ENCODE results near the gene CRLF3.
"Not testable (repeated sequence)": the region's sequence is repeated elsewhere in the genome, so short reads cannot be mapped to it uniquely, and the experiment has no call there.

CRLF3 gene, protein sequence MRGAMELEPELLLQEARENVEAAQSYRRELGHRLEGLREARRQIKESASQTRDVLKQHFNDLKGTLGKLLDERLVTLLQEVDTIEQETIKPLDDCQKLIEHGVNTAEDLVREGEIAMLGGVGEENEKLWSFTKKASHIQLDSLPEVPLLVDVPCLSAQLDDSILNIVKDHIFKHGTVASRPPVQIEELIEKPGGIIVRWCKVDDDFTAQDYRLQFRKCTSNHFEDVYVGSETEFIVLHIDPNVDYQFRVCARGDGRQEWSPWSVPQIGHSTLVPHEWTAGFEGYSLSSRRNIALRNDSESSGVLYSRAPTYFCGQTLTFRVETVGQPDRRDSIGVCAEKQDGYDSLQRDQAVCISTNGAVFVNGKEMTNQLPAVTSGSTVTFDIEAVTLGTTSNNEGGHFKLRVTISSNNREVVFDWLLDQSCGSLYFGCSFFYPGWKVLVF

DNA sequence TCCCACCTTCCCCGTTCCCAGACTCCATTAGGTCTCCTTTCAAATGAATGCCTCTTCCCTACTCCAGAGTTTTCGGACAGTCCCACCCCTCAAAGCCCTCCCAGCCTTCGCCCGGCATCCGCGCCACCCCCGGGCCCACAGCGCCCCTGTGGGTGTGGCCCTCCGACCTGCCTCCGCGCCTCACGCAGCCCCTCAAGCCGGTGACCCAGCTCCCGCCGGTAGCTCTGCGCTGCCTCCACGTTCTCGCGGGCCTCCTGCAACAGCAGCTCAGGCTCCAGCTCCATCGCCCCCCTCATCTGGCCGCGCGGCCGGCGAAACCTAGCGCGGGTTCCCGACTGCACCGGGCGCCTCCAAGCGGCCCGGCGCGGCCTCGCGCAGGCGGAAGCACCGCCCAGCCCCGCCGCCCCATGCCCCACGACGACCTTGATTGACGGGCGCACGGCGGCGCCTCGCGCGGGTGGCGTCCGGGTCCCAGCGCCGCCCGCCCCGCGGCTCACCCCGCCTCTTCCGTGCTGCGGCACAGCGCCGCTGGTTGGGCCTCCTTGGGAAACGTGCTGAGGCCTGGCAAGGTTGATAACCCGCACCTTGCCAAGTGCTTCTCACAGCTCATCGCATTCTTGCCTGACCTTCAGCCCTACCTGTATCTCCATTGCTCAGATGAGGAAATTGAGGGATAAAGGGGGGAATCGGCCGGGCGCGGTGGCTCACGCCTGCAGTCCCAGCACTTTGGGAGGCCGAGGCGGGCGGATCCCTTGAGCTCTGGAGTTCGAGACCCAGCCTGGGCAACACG is at the start of gene CRLF3:
Gene CRLF3 (minus strand): TSS at position 337 of the 790 bp plus-strand sequence. CDS start 41 bp downstream, at position 296.
- peak; percentile 82 for DNase-seq (ENCODE audit: low read depth)

DNA sequence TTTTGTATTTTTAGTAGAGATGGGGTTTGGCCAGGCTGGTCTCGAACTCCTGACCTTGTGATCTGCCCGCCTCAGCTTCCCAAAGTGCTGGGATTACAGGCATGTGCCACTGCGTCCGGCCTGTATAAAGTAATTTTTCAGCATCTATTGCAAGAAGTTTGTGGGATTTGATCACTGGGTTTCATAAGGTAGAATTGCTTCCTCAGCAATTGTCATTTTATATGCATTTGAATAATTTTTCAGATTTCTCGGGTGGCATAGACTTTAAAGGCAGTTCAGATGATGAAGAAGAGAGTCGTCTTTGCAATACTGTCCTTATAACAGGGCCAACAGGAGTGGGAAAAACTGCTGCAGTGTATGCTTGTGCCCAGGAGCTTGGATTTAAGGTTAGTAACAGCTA is 44.5 kb upstream of the CRLF3 start:
- no peak for DNase-seq (ENCODE audit: low read depth)

DNA sequence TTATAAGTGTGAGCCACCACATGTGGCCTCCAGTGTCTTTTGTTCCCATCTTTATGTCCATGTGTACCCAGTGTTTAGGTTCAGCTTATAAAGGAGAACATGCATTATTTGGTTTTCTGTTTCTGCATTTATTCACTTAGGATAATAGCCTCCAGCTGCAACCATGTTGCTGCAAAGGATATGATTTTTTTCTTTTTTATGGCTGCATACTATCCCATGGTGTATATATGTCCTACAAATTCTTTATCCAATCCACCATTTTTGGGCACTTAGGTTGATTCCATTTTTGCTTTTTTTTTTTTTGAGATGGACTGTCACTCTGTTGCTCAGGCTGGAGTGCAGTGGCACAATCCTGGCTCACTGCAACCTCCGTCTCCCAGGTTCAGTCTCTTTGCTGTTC is 40.1 kb upstream of the CRLF3 start:
- DNase-seq (ENCODE audit: low read depth), result no peak

DNA sequence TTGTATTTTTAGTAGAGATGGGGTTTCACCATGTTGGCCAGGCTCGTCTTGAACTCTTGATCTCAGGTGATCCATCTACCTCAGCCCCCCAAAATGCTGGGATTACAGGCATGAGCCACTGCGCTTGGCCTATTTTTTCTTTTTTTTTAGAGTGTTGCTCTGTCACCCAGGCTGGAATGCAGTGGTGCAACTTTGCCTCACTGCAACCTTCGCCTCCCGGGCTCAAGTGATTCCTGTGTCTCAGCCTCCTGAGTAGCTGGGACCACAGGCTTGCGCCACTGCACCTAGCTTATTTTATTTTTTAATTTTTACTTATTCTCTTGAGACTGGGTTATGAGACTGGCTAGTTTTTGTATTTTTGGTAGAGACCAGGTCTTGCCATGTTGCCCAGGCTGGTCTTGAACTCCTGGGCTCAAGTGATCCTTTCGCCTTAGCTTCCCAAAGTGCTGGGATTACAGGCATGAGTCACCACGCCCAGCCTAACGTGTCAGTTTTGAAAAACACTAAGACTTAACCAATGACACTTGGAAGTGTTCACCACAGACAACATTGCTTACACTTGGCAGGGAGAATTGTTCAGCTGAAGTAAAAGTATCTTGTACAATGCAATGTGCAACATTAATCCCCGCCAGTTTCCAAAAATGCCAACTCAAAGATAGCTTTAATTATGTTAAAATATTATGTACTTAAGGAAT is 34.2 kb upstream of the CRLF3 start:
- no peak for DNase-seq (ENCODE audit: low read depth)

DNA sequence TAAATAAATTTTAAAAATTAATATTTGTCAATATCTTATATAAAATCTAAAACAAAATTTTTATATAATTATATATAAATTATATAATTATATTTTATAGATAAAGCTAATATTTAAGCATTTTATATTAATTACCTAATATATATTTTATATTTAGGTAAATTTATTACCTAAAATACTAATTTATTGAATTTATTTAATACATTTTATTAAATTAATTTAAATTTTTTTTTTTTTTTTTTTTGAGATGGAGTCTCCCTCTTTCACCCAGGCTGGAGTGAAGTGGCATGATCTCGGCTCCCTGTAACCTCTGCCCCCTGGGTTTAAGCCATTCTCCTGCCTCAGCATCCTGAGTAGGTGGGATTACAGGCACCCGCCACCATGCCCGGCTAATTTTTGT is 29.7 kb upstream of the CRLF3 start:
- no peak for DNase-seq (ENCODE audit: low read depth)

DNA sequence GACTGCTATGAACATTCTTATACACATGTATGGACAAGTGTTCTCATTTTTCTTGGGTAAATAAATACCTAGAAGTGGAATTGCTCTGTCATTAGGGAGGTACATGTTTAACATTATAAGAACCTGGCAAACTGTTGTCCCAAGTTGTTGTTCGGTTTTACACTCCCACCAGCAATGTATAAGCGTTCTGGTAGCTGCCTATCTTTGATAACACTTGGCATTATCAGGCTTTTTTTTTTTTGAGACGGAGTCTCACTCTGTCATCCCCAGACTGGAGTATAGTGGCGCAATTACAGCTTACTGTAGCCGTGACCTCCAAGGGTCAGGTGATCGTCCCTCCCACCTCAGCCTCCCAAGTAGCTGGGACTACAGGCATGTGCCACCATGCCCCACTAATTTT is 23.5 kb upstream of the CRLF3 start:
- DNase-seq (ENCODE audit: low read depth), result no peak

DNA sequence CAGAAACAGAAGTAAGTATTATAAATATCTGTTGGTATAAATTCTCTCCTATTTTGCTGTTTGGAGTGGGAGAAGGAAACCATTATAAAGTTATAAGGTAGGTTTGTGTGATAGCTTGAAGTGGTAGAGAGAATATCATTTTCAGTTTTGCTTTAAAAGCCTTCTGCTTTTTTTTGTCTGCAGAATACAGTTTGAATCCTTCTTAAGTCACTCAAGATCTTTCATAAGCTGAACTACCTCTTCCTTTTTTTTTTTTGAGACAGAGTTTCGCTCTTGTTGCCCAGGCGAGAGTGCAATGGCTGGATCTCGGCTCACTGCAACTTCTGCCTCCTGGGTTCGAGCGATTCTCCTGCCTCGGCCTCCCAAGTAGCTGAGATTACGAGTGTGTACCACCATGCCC is 16.3 kb upstream of the CRLF3 start:
- no peak for DNase-seq (ENCODE audit: low read depth)

DNA sequence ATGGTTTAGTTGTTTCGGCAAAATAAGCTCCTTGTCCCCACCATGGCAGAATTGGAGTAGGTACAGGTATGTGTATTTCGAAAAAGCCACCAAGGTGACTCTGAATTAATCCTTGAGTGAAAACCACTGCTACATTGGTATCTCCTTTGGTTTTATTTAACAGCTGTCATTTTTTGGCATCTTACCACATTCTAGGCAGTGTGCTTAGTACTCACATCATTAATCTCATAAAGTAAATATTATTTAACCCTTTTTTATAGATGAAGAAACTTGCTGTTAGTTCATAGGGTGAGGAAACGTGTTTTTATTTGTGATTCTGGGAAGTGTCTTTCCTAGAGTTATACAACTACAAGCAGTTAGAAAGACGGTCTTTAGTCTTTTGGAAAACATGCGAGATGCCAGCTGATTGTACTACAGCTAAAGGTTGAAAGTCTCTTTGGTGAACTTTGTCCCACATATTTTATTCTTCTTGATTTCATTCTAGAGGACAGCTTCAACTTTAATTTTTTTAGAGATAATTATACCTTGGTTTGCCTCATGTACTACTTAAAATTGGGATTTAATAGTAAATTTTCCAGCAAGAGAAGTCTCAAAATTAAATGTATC is 13.8 kb upstream of the CRLF3 start:
- no peak for DNase-seq (ENCODE audit: low read depth)

DNA sequence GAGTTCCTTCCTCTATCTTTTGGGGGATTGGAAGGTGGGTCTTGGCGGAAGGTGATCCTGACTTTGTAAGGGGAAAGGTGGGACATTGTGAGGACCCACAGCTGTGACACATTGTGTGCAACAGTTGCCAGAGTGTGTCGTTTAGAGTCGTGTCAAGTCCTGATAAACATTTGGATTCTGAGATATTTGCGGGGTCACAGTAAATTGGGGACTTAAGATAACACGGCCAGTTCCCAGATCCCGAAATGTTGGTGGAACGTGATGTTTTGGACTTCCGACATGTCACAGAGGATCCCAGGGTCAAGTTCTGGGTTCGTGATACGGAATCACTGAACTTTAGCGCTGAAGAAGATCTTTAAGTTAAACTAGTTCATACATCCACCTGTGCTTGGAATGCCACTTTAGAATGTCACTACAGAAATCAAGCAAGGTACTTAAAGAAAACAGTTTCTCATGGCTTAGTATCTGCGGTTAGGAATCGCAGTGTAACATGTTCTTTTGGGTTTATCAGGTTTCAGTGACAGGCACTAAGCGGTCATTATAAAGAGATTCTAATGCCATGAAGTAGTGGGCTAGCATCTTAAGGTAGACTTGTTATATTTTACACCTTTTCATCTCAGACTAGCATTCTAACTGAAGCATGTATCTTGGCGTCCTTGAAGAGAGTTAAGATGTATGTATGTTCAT is 8.1 kb upstream of the CRLF3 start:
- DNase-seq (ENCODE audit: low read depth), result no peak

DNA sequence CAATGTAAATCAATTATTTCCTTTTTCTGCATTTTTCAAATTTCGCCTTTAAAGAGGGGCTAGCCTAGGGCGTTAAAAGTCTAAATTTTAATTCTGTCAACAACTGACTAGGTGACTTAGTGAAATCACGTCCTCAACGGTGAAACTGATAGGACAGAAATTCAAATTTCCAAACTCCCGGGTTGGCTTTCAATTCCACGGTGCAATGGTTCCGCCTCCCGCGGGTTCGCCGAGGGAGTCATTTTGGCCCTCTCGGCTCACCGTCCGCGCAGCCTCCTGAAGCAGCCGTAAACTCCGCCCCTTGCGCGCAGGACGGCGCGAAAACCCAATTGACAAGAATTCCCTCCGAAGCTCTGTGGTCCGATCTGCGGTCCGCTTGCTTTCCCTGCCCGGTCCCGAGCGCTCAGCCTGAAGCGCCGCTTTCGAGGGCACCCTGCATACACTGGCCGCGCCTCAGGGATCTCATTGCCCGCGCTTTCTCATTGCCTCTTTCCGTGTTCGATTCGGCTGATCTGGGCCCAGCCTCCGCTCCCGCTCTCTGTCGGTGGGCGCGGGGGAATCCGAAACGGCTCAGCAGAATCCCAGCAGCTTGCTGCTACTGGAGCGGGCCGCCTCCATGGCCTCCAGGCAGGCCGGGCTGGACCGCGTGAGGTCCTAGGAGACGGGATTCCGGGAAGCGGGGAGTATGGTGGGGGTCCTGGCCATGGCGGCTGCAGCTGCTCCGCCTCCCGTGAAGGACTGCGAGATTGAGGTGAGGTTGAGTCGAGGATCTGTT is 7.4 kb upstream of the CRLF3 start, which contains the start of gene ATAD5:
Gene ATAD5 (plus strand): TSS at position 304 of the 775 bp plus-strand sequence. CDS start 382 bp downstream, at position 686.
- DNase-seq (ENCODE audit: low read depth), result peak; percentile 79

DNA sequence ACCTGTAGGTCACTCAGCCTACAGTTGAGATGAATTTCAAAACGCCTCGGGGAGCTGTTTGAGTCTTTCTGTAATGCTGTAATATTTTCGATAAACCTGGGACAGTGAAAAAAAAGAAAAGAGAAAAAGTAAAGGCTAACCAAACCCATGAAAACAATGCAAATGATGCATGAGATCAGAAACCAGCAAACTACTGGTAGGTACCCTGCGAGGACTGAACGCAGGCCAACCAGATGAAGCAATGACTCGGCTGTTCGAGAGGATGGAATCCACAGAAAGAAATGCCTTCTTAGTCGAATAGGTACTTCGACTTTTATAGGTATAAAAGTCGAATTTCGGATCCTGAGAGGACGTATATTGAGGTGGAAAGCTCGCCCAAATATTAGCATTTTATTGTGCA is 6.8 kb upstream of the CRLF3 start:
- no peak for DNase-seq (ENCODE audit: low read depth)

DNA sequence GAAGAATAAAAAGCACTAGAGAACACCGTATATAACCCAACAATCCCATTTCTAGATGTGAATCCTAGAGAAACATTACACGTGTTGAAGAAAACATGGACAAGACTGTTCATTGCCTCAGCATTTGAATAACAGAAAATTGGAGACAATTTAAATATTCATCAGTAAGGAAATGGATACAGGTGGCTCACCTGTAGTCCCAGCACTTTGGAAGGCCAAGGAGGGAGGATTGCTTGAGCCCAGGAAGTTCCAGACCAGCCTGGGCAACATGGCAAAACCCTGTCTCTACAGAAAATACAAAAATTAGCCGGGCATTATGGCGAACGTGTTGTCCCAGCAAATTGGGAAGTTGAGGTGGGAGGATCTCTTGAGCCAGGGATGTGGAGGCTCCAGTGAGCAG is 4.5 kb upstream of the CRLF3 start:
- no peak for DNase-seq (ENCODE audit: low read depth)

DNA sequence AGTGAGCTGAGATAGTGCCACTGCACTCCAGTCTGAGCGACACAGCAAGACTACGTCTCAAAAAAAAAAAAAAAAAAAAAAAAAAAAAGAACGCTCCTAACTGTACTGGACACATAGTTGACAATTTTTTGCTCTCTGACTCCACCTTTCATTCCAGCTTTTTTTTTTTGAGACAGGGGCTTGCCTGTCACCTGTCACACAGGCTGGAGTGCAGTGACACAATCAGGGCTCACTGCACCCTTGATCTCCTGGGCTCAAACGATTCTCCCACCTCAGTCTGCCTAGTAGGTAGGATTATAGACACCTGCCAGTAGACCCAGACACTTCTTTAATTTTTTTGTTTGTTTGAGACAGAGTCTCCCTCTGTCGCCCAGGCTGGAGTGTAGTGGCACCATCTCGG is 2.6 kb upstream of the CRLF3 start:
- no peak for DNase-seq (ENCODE audit: low read depth)

DNA sequence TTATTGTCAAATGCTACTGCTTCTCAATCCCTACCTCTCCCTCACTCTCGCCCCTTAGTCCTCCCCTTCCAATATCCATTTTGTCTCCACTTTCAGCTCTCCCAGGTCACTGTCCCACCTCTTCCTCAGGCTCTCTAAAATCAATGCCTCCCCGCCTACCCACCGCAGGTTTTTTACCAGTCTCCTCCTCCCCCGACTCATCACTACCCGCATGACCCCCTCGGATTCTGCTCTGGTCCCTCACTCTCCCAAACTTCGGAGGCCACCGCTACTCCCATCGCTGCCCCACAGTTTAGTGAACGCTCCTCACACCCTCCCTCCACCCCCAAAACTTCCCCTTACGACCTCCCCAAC is 513 bp downstream of the CRLF3 start:
- DNase-seq (ENCODE audit: low read depth), result no peak

DNA sequence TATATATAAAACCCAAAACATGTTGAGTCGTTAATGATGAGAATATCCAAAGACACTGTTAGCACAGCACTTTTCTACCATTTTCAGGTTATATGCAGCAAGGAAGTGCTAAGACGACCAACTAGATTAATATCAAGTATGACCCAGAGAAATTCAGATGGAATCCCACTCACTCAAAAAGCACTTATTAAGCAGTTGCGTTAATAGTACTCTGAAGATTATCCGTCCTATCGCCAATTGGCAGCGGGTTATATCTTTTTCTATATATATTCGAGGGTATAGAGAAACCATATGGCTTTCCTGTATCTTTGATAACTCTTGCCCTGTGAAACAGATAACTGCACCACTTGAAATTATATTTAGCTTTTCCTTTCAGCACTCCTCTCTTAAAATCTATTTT is 1.1 kb downstream of the CRLF3 start:
- no peak for DNase-seq (ENCODE audit: low read depth)

DNA sequence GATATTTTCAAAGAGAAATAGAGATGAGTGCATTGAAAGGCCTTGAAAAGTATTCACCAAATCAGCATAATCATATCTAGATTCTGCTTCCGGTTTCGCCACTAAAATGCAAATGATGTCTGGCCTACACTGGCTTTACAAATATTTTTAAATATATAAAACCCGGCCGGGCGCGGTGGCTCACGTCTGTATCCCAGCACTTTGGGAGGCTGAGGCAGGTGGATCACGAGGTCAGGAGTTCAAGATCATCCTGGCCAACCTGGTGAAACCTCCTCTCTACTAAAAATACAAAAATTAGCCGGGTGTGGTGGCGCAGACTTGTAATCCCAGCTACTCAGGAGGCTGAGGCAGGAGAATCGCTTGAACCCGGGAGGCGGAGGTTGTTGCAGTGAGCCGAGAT is 1.6 kb downstream of the CRLF3 start:
- not testable (repeated sequence) for DNase-seq (ENCODE audit: low read depth)

DNA sequence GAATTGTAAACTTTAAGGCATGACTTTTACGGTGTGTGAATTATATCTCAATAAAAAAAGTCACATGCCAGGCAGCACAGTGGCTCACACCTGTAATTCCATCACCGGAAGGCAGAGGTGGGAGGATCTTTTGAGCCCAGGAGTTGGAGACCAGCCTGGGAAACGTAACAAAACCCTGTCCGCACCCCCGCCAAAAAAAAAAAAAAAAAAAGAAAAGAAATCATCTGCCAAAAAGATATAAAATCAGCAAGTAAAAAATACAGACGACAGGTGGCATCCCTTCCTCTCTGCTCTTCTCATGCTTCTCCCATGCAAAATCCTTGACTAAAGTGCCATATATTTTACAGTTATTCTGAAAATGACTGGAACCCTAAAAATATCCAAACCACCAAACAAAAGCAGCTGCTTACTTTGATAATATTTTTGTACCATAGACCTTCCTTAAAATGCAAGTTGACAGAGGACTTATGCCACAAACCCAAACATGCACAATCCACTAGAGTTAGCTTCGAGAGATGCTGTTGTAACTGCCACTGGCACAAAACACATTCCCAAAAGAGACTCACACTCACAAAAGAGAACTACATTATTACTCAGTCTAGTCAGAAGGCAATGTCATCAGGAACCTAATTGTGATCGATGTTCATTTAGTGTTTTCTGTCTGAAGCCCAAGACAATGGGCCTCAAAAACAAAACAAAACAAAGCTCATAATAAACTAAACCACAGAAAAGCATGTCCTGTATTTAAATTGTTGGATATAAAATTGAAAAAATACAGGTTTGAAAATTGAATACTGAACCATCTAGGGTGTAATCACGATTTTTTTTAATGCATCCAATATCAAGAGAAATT is 2.4 kb downstream of the CRLF3 start:
- no peak for DNase-seq (ENCODE audit: low read depth)

DNA sequence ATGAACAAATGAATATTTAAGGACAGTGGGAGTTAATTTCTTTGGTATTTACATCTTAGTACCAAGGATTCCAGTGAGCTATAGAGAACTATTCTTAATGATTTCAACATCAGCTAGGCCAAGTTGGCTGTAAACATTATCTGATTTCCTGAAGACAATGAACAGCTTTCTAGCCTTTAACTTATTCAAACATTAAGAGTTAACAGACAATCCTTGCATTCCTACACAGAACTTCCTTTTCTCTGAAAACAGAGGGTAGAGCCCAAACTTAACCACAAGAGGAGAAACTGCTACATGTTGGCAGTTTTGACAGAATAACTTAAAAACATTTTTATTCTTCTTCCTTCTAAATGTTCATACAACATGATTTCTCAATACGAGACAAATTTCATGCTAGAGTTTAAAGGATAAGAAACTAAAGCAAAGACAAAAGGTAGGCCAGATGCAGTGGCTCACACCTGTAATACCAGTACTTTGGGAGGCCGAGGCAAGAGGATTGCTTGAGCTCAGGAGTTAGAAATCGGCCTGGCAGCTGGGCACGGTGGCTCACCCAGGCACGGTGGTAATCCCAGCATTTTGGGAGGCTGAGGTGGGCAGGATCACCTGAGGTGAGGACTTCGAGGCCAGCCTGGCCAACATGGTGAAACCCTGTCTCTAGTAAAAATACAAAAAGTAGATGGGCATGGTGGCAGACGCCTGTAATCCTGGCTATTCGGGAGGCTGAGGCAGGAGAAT is 4.4 kb downstream of the CRLF3 start:
- no peak for DNase-seq (ENCODE audit: low read depth)

DNA sequence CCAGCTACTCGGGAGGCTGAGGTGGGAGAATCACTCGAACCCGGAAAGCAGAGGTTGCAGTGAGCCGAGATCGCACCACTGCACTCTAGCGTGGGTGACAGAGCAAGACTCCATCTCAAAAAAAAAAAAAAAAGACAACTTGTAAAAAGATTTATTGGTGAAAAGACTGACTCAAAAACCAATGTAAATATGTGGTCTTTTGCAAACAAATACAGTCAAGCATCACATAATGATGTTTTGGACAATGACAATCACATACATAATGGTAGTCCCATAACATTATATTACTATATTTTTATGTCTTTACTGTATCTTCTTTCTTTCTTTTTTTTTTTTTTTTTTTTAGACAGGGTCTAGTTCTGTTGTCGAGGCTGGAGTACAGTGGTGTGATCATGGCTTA is 8.3 kb downstream of the CRLF3 start:
- DNase-seq (ENCODE audit: low read depth), result no peak
